HepG2 (cell line): ENCODE results near the gene BACH2. TPM values are rescaled to one million over a fixed set of nuclear protein-coding genes. Genes with fewer than 3 reads are reported as not detected.

Experiments used
- ATAC-seq: fragments of 200-7000 bp; cut with Tn5 transposase; 3 replicates; pipeline ENCODE4 v1.9.1; 2020; ENCODE audit warnings: mild to moderate bottlenecking, moderate library complexity
- BruUV-seq: library from RNA; stranded (reverse); fragments of 400-500 nt; replicated peaks from 2 replicates; lab custom pipeline; 2021; lab: Mats Ljungman, UMichigan
- CTCF ChIA-PET: fragments of 300-600 bp; formaldehyde crosslinking; extraction: SDS; loops from one replicate; lab custom pipeline; 2021; ENCODE audit warnings: low total read pairs, inconsistent platforms, low intra/inter-chr PET ratio; lab: Yijun Ruan, JAX
- POLR2A ChIA-PET: fragments of 350-600 bp; sonication (Branson Sonifier 250); formaldehyde crosslinking; loops from one replicate; lab custom pipeline; 2020; ENCODE audit warnings: antibody characterized with exemption, inconsistent platforms; lab: Yijun Ruan, JAX
- DNase-seq: peaks from one replicate; pipeline ENCODE4 v3.0.0-alpha.2; 2015; ENCODE audit warnings: low spot score
- FAIRE-seq: peaks from 3 replicates; lab custom pipeline; 2011; peaks lifted over from hg19 to GRCh38; lab: Jason Lieb, UNC
- H2AFZ ChIP-seq: one replicate; pipeline ENCODE4 v1.6.1; 2011; ENCODE audit warnings: low read length, inconsistent platforms
- H3K27ac ChIP-seq: fragments of 300-600 bp; 3 replicates; pipeline ENCODE4 v1.8.0; 2011; ENCODE audit warnings: mixed run types, mild to moderate bottlenecking, mixed read lengths, low read length, inconsistent platforms; ENCODE audit not compliant: insufficient read depth; ENCODE audit errors: extremely low read length
- H3K27me3 ChIP-seq, 2 experiments: fragments of 200-600 bp in 1 of 2; 2 replicates in 1 of 2; 3 replicates in 1 of 2; pipeline versions ENCODE4 v1.6.0 to v1.8.0; 2011; ENCODE audit warnings: low read length in 2 of 2, mild to moderate bottlenecking in 2 of 2, moderate library complexity in 2 of 2, inconsistent platforms in 1 of 2; ENCODE audit not compliant: insufficient read depth in 2 of 2, control insufficient read depth in 1 of 2
- H3K36me3 ChIP-seq, 2 experiments: fragments of 200-600 bp in 1 of 2; replicated peaks in 1 of 2; 2 replicates in 1 of 2; 3 replicates in 1 of 2; pipeline versions ENCODE4 v1.5.1 to v1.8.0; 2011; ENCODE audit warnings: low read length in 2 of 2, inconsistent platforms in 1 of 2; ENCODE audit not compliant: insufficient read depth in 2 of 2, control insufficient read depth in 1 of 2
- H3K4me1 ChIP-seq: 2 replicates; pipeline ENCODE4 v1.5.1; 2012; ENCODE audit warnings: low read length, inconsistent platforms; ENCODE audit not compliant: insufficient read depth
- H3K4me2 ChIP-seq: 2 replicates; pipeline ENCODE4 v1.6.0; 2011; ENCODE audit warnings: low read depth, low read length, inconsistent platforms
- H3K4me3 ChIP-seq, 3 experiments: fragments of 200-600 bp in 1 of 3; sonication (generic), shearing (Covaris generic) in 1 of 3; replicated peaks in 1 of 3; 2 replicates each; pipeline ENCODE4 v1.5.1; 2011 to 2016; ENCODE audit warnings: low read length in 3 of 3, inconsistent platforms in 2 of 3, low read depth in 2 of 3, mild to moderate bottlenecking in 2 of 3, control low read depth in 1 of 3, mixed read lengths in 1 of 3; ENCODE audit not compliant: insufficient read depth in 1 of 3
- H3K79me2 ChIP-seq: one replicate; pipeline ENCODE4 v1.6.1; 2011; ENCODE audit warnings: low read length, inconsistent platforms; ENCODE audit not compliant: insufficient read depth
- H3K9ac ChIP-seq: 2 replicates; pipeline ENCODE4 v1.6.0; 2011; ENCODE audit warnings: mild to moderate bottlenecking, low read depth, low read length, inconsistent platforms; ENCODE audit not compliant: insufficient read depth
- H3K9me3 ChIP-seq: 2 replicates; pipeline ENCODE4 v1.5.1; 2012; ENCODE audit warnings: mild to moderate bottlenecking, low read length
- H4K20me1 ChIP-seq: 2 replicates; pipeline ENCODE4 v1.6.0; 2011; ENCODE audit warnings: inconsistent platforms, mild to moderate bottlenecking, low read length, moderate library complexity; ENCODE audit not compliant: insufficient read depth
- ESRRA ChIP-seq: sonication (generic); formaldehyde crosslinking; IDR thresholded peaks from 2 replicates; pipeline ENCODE4 v1.5.1; 2020; ENCODE audit warnings: mild to moderate bottlenecking, low read depth, missing genetic modification reagents
- GMEB1 ChIP-seq: sonication (generic); formaldehyde crosslinking; IDR thresholded peaks from 2 replicates; pipeline ENCODE4 v1.5.1; 2020; ENCODE audit warnings: missing genetic modification reagents, mild to moderate bottlenecking, borderline replicate concordance
- HHEX ChIP-seq: IDR thresholded peaks from 2 replicates; pipeline ENCODE4 v1.6.1; 2016; ENCODE audit warnings: control low read depth
- MAFF ChIP-seq: IDR thresholded peaks from 2 replicates; pipeline ENCODE4 v1.6.1; 2011; ENCODE audit warnings: low read depth, low read length, improper control_type of control experiment
- MAFK ChIP-seq, 2 experiments: IDR thresholded peaks in 1 of 2; conservative IDR thresholded peaks in 1 of 2; 2 replicates each; pipeline ENCODE4 v1.6.1; 2011; ENCODE audit warnings: improper control_type of control experiment in 2 of 2, low read length in 2 of 2
- POLR2G ChIP-seq: fragments of 200-400 bp; formaldehyde crosslinking; IDR thresholded peaks from 2 replicates; pipeline ENCODE4 v1.6.1; 2018; ENCODE audit warnings: mild to moderate bottlenecking, low read depth, low read length, moderate library complexity
- SMYD3 ChIP-seq: sonication (generic); formaldehyde crosslinking; IDR thresholded peaks from 2 replicates; pipeline ENCODE4 v1.8.1; 2023; ENCODE audit warnings: mild to moderate bottlenecking, missing genetic modification reagents
- ZFP41 ChIP-seq: sonication (generic); formaldehyde crosslinking; IDR thresholded peaks from 2 replicates; pipeline ENCODE4 v1.4.0; 2020; ENCODE audit warnings: mild to moderate bottlenecking, missing genetic modification reagents, borderline replicate concordance
- ZMAT3 ChIP-seq: sonication (generic); formaldehyde crosslinking; conservative IDR thresholded peaks from 2 replicates; pipeline ENCODE4 v1.7.0; 2021; ENCODE audit warnings: missing genetic modification reagents
- ZNF230 ChIP-seq: sonication (generic); formaldehyde crosslinking; IDR thresholded peaks from 2 replicates; pipeline ENCODE4 v1.4.0; 2020; ENCODE audit warnings: mild to moderate bottlenecking, missing genetic modification reagents
- ZNF292 ChIP-seq: sonication (generic); formaldehyde crosslinking; IDR thresholded peaks from 2 replicates; pipeline ENCODE4 v1.8.1; 2022; ENCODE audit warnings: mild to moderate bottlenecking, low read depth, missing genetic modification reagents, borderline replicate concordance
- ZNF496 ChIP-seq: sonication (generic); formaldehyde crosslinking; IDR thresholded peaks from 2 replicates; pipeline ENCODE4 v1.8.1; 2023; ENCODE audit warnings: mild to moderate bottlenecking, moderate library complexity, missing genetic modification reagents; ENCODE audit not compliant: insufficient replicate concordance
- ZNF710 ChIP-seq: sonication (generic); formaldehyde crosslinking; IDR thresholded peaks from 2 replicates; pipeline ENCODE4 v1.5.0; 2020; ENCODE audit warnings: mild to moderate bottlenecking, missing genetic modification reagents, borderline replicate concordance
- WGBS: methylation state at CpG from one replicate; pipeline ENCODE4 v1.1.6; 2017; ENCODE audit warnings: low lambda C conversion rate; 5-methylcytosine and 5-hydroxymethylcytosine counted together
- in situ Hi-C: cut with HindIII; loops from 2 replicates; pipeline ENCODE4 v1.10.0; 2017; ENCODE audit warnings: low pct_unique_long_range_greater_than_20kb; ENCODE audit not compliant: extremely low pct_ligation_motif_present
- intact Hi-C: fragments of 100-400 bp; cut with micrococcal nuclease; formaldehyde crosslinking; loops from one replicate; pipeline ENCODE4 v1.10.0; 2022; ENCODE audit not compliant: unreplicated experiment
- polyA plus RNA-seq, 8 experiments: library from polyadenylated mRNA; depleted of rRNA in 3 of 8; stranded (reverse) in 7 of 8; unstranded in 1 of 8; fragments of >200 nt; fragmentation: Illumina TruSeq in 4 of 8; extraction: Trizol in 4 of 8; gene quantifications; 2 replicates each; pipeline versions ENCODE4 v1.2.1 to v1.2.3, GENCODE V29; 2011 to 2016; ENCODE audit warnings: low read depth in 4 of 8, missing spikeins in 1 of 8, mixed read lengths in 1 of 8; ENCODE audit not compliant: insufficient read depth in 1 of 8
- total RNA-seq, 5 experiments: library from RNA; depleted of rRNA; stranded (reverse); fragments of >200 nt; fragmentation: Illumina TruSeq; extraction: Trizol; gene quantifications; 2 replicates each; pipeline ENCODE4 v1.2.3, GENCODE V29; 2016; ENCODE audit warnings: low read depth in 1 of 5

The BACH2 gene
- total and polyA plus RNA-seq, 2 of the 13 experiments (the other 11 are each of a cell fraction or from before 2014, with no cell fraction given): 0.01 TPM; not detected in 1

GRCh38 chr6:90288404-90288803 is 8.2 kb downstream of the BACH2 start:
- no peak overlapping the region for H2AFZ ChIP-seq
- ChIA-PET CTCF (no interaction called here), POLR2A (no interaction called here)
- H3K27ac ChIP-seq: no peak overlapping the region
- TF ChIP-seq GMEB1 (CRISPR knock-in tag) (no peak), SMYD3 (CRISPR knock-in tag) (no peak), MAFF (peak; percentile 84), ZNF496 (CRISPR knock-in tag) (no peak), POLR2G (no peak), MAFK (conservative IDR thresholded peaks at IDR 0.05 in 1 of 2, IDR thresholded peaks at IDR 0.05 in 1 of 2; ENCODE audit: low read length in 2 of 2) (peak; percentile 74 to 92), ZNF710 (CRISPR knock-in tag) (no peak), ZFP41 (no peak), ZMAT3 (CRISPR knock-in tag) (no peak), ZNF230 (no peak), HHEX (no peak), ESRRA (CRISPR knock-in tag) (no peak), ZNF292 (CRISPR knock-in tag) (no peak)
- no peaks in the 10 kb centered on the region for H3K79me2 ChIP-seq
- no peak overlapping the region for H3K4me3 ChIP-seq
- no peak for DNase-seq
- no TSS peak for BruUV-seq
- no peak for FAIRE-seq
- in situ Hi-C loops: loop anchor here (25.0 kb wide), 1 partner anchor 199 kb away; no protein-coding TSS in a partner anchor
- peaks cover 14% of the 10 kb centered on the region for H3K9me3 ChIP-seq
- no peaks in the 10 kb centered on the region for H3K36me3 ChIP-seq
- no peaks in the 10 kb centered on the region for H3K4me1 ChIP-seq
- H3K4me2 ChIP-seq: no peak overlapping the region
- WGBS: 0% methylated on average over 1 of the region's 1 CpG
- no peak for ATAC-seq
- no peak overlapping the region for H3K9ac ChIP-seq
- no peaks in the 10 kb centered on the region for H4K20me1 ChIP-seq
- intact Hi-C loops: loop anchor here (5.0 kb wide), 1 partner anchor 189 kb away; no protein-coding TSS in a partner anchor
- peaks cover 3 to 39% of the 10 kb centered on the region in 2 experiments; a peak in 3 of 5 replicates for H3K27me3 ChIP-seq
